Measurements from ENCODE around the gene SPATA32. TPM values are rescaled to one million over a fixed set of nuclear protein-coding genes. Genes with fewer than 3 reads are reported as not detected.

The SPATA32 gene
- total RNA-seq, 1 donor from 2014 or later, result 0.24 TPM

- H3K4me1 Mint-ChIP-seq (ENCODE audit: low read depth), result peaks cover 13% of the 10 kb centered on the region
- DNase-seq (ENCODE audit: low spot score, unreplicated experiment), result no peak
- no peak for TF ChIP-seq CTCF (IDR thresholded peaks at IDR 0.05; ENCODE audit: unreplicated experiment)
- peaks cover 15% of the 10 kb centered on the region for H3K27me3 Mint-ChIP-seq
- H3K9me3 Mint-ChIP-seq (ENCODE audit: low read depth), result no peaks in the 10 kb centered on the region
- H3K36me3 Mint-ChIP-seq (ENCODE audit: insufficient read depth), result peaks cover under 1% of the 10 kb centered on the region
- H3K27ac Mint-ChIP-seq, result no peak overlapping the region
- peak overlapping the region; percentile 26 for H3K4me3 Mint-ChIP-seq (ENCODE audit: low read depth)
These were observed 16.9 kb downstream of the SPATA32 start for GRCh38 chr17:45244725-45245656.

- no peaks in the 10 kb centered on the region for H3K9me3 Mint-ChIP-seq (ENCODE audit: low read depth)
- peaks cover 27% of the 10 kb centered on the region for H3K27me3 Mint-ChIP-seq
- DNase-seq (ENCODE audit: low spot score, unreplicated experiment), result no peak
- TF ChIP-seq CTCF (IDR thresholded peaks at IDR 0.05; ENCODE audit: unreplicated experiment), result no peak
- H3K27ac Mint-ChIP-seq, result no peak overlapping the region
- no peaks in the 10 kb centered on the region for H3K36me3 Mint-ChIP-seq (ENCODE audit: insufficient read depth)
- H3K4me1 Mint-ChIP-seq (ENCODE audit: low read depth), result peaks cover 11% of the 10 kb centered on the region
- no peak overlapping the region for H3K4me3 Mint-ChIP-seq (ENCODE audit: low read depth)
These were observed 18.1 kb downstream of the SPATA32 start for GRCh38 chr17:45243750-45244149.

- H3K27ac Mint-ChIP-seq, result no peak overlapping the region
- peaks cover 45% of the 10 kb centered on the region for H3K27me3 Mint-ChIP-seq
- H3K9me3 Mint-ChIP-seq (ENCODE audit: low read depth), result no peaks in the 10 kb centered on the region
- no peaks in the 10 kb centered on the region for H3K36me3 Mint-ChIP-seq (ENCODE audit: insufficient read depth)
- peak overlapping the region; percentile 62 for H3K4me3 Mint-ChIP-seq (ENCODE audit: low read depth)
- no peak for TF ChIP-seq CTCF (IDR thresholded peaks at IDR 0.05; ENCODE audit: unreplicated experiment)
- peaks cover 7% of the 10 kb centered on the region for H3K4me1 Mint-ChIP-seq (ENCODE audit: low read depth)
- no peak for DNase-seq (ENCODE audit: low spot score, unreplicated experiment)
These were observed 19.9 kb downstream of the SPATA32 start for GRCh38 chr17:45242029-45242414.

DNA sequence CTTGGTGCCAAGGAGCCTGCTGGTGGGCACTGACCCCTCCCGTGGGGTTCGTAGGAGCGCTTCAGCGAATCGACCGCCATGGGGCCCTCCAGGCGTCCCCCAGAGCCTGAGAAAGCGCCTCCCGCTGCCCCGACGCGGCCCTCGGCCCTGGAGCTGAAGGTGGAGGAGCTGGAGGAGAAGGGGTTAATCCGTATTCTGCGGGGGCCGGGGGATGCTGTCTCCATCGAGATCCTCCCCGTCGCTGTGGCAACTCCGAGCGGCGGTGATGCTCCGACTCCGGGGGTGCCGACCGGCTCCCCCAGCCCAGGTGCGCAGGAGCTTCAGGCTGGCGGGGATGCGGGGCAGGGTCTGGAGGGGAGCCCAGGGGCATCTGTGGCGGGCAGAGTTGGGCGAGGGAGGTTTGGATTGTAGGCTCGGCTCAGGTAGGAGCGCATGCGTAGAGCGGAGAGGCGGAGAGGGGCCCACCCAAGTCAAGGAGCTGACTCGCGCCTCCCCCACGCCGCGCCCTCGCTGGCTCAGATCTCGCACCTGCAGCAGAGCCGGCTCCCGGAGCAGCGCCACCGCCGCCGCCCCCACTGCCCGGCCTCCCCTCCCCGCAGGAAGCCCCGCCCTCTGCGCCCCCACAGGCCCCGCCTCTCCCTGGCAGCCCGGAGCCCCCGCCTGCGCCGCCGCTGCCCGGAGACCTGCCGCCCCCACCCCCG is 20.4 kb downstream of the SPATA32 start:
- Mint-ChIP-seq H3K4me1 (ENCODE audit: low read depth) (peaks cover 6% of the 10 kb centered on the region), H3K4me3 (ENCODE audit: low read depth) (peak overlapping the region; percentile 72), H3K9me3 (ENCODE audit: low read depth) (no peaks in the 10 kb centered on the region), H3K27me3 (peaks cover 46% of the 10 kb centered on the region), H3K36me3 (ENCODE audit: insufficient read depth) (no peaks in the 10 kb centered on the region), H3K27ac (no peak overlapping the region)
- DNase-seq (ENCODE audit: low spot score, unreplicated experiment), result peak; percentile 44
- TF ChIP-seq CTCF (IDR thresholded peaks at IDR 0.05; ENCODE audit: unreplicated experiment), result no peak

GRCh38 chr17:45240905-45241327 is 21.0 kb downstream of the SPATA32 start:
- Mint-ChIP-seq H3K27me3 (peaks cover 46% of the 10 kb centered on the region), H3K9me3 (ENCODE audit: low read depth) (no peaks in the 10 kb centered on the region), H3K36me3 (ENCODE audit: insufficient read depth) (no peaks in the 10 kb centered on the region), H3K27ac (no peak overlapping the region), H3K4me1 (ENCODE audit: low read depth) (peaks cover 4% of the 10 kb centered on the region), H3K4me3 (ENCODE audit: low read depth) (peak overlapping the region; percentile 72)
- TF ChIP-seq CTCF (IDR thresholded peaks at IDR 0.05; ENCODE audit: unreplicated experiment), result no peak
- DNase-seq (ENCODE audit: low spot score, unreplicated experiment), result no peak

Data from progenitor cell of endocrine pancreas (in vitro differentiated cells).